Activated B cell treated with CpG ODN at 0.5 μM for 24 hours (primary cell): ENCODE measurements around the gene KCNMB3. TPM values are rescaled to one million over a fixed set of nuclear protein-coding genes. Genes with fewer than 3 reads are reported as not detected.

ENCODE experiments used
- ATAC-seq: fragments of 200-7000 bp; cut with Tn5 transposase; one replicate; pipeline ENCODE4 v1.10.0; 2021; ENCODE audit warnings: low read depth, mild to moderate bottlenecking, moderate library complexity
- CTCF ChIA-PET: fragments of 350-600 bp; sonication (Branson Sonifier 250); formaldehyde crosslinking; loops from one replicate; lab custom pipeline; 2021; ENCODE audit warnings: antibody characterized with exemption; lab: Charles Lee
- POLR2A ChIA-PET: fragments of 350-600 bp; sonication (Branson Sonifier 250); formaldehyde crosslinking; loops from one replicate; lab custom pipeline; 2021; ENCODE audit warnings: antibody characterized with exemption; lab: Charles Lee
- DNase-seq: peaks from one replicate; pipeline ENCODE4 v3.0.0; 2022
- H3K27ac Mint-ChIP-seq: one replicate; pipeline ENCODE4 v1.8.0; 2020; ENCODE audit warnings: mixed read lengths
- H3K27me3 Mint-ChIP-seq: one replicate; pipeline ENCODE4 v1.8.0; 2021; ENCODE audit warnings: mixed read lengths
- H3K36me3 Mint-ChIP-seq: one replicate; pipeline ENCODE4 v1.8.0; 2021; ENCODE audit warnings: low read depth, mixed read lengths
- H3K4me1 Mint-ChIP-seq: one replicate; pipeline ENCODE4 v1.8.0; 2021; ENCODE audit warnings: mixed read lengths
- H3K4me3 Mint-ChIP-seq: one replicate; pipeline ENCODE4 v1.8.0; 2020; ENCODE audit warnings: mild to moderate bottlenecking, mixed read lengths
- H3K9me3 Mint-ChIP-seq: one replicate; pipeline ENCODE4 v1.8.0; 2020; ENCODE audit warnings: mixed read lengths
- CTCF ChIP-seq: fragments of 200-600 bp; IDR thresholded peaks from one replicate; pipeline ENCODE4 v1.8.0; 2022; ENCODE audit warnings: antibody characterized with exemption, mild to moderate bottlenecking
- intact Hi-C: fragments of 100-400 bp; cut with micrococcal nuclease; formaldehyde crosslinking; loops from one replicate; pipeline ENCODE4 v1.15.1; 2024
- total RNA-seq: library from RNA; stranded (reverse); gene quantifications from 2 replicates; pipeline ENCODE4 v1.2.3, GENCODE V29; 2022

The KCNMB3 gene
- total RNA-seq, 1 donor from 2014 or later: 6.0 TPM

- ATAC-seq: no peak
- Mint-ChIP-seq H3K27me3 (no peaks in the 10 kb centered on the region), H3K4me1 (peaks cover 8% of the 10 kb centered on the region), H3K4me3 (no peak overlapping the region), H3K9me3 (no peaks in the 10 kb centered on the region), H3K36me3 (peaks cover 33% of the 10 kb centered on the region), H3K27ac (no peak overlapping the region)
- no peak for TF ChIP-seq CTCF
- CTCF ChIA-PET: interaction anchor here (1.1 kb wide), 1 partner anchor 90 kb away, joined by 3 read pairs; no protein-coding TSS in a partner anchor
- DNase-seq: no peak
- POLR2A ChIA-PET: interaction anchor here (0.6 kb wide), 2 partner anchors 9 to 77 kb away, joined by 6 to 7 read pairs; no protein-coding TSS in a partner anchor
- intact Hi-C loops: loop anchor here (5.0 kb wide), 1 partner anchor 81 kb away; no protein-coding TSS in a partner anchor
Observed at GRCh38 chr3:179236669-179237301, 14.1 kb downstream of the KCNMB3 start.

- Mint-ChIP-seq H3K4me1 (peaks cover 8% of the 10 kb centered on the region), H3K9me3 (no peaks in the 10 kb centered on the region), H3K27ac (no peak overlapping the region), H3K4me3 (no peak overlapping the region), H3K36me3 (peaks cover 50% of the 10 kb centered on the region), H3K27me3 (no peaks in the 10 kb centered on the region)
- POLR2A ChIA-PET: interaction anchor here (0.9 kb wide), 1 partner anchor 85 kb away, joined by 3 read pairs; no protein-coding TSS in a partner anchor
- ATAC-seq (no peak), DNase-seq (no peak)
- CTCF ChIA-PET: no interaction called here
- TF ChIP-seq CTCF: no peak
- intact Hi-C loops: loop anchor here (5.0 kb wide), 1 partner anchor 33 kb away; no protein-coding TSS in a partner anchor
Observed at GRCh38 chr3:179234199-179234598, 16.7 kb downstream of the KCNMB3 start.

- DNase-seq: no peak
- ChIA-PET POLR2A (interaction anchor here (0.6 kb wide), 1 partner anchor 124 kb away, joined by 3 read pairs; no protein-coding TSS in a partner anchor), CTCF (interaction anchor here (1.1 kb wide), 1 partner anchor 9 kb away, joined by 3 read pairs; no protein-coding TSS in a partner anchor)
- no peak for ATAC-seq
- Mint-ChIP-seq H3K36me3 (peaks cover 53% of the 10 kb centered on the region), H3K27me3 (no peaks in the 10 kb centered on the region), H3K9me3 (no peaks in the 10 kb centered on the region), H3K4me3 (no peak overlapping the region), H3K4me1 (peaks cover 8% of the 10 kb centered on the region), H3K27ac (no peak overlapping the region)
- no peak for TF ChIP-seq CTCF
- intact Hi-C loops: loop anchor here (5.0 kb wide), 1 partner anchor 34 kb away; no protein-coding TSS in a partner anchor
Observed at GRCh38 chr3:179233043-179233442, 17.9 kb downstream of the KCNMB3 start.

- peaks cover 64% of the 10 kb centered on the region for H3K36me3 Mint-ChIP-seq
- intact Hi-C loops: loop anchor here (5.0 kb wide), 1 partner anchor 212 kb away; no protein-coding TSS in a partner anchor
- no peak overlapping the region for H3K27ac Mint-ChIP-seq
- peaks cover 2% of the 10 kb centered on the region for H3K4me1 Mint-ChIP-seq
- H3K4me3 Mint-ChIP-seq: no peak overlapping the region
- H3K9me3 Mint-ChIP-seq: no peaks in the 10 kb centered on the region
- ChIA-PET POLR2A (no interaction called here), CTCF (no interaction called here)
- no peaks in the 10 kb centered on the region for H3K27me3 Mint-ChIP-seq
- no peak for TF ChIP-seq CTCF
- ATAC-seq (no peak), DNase-seq (no peak)
Observed at GRCh38 chr3:179229177-179229576, 21.7 kb downstream of the KCNMB3 start.

- POLR2A ChIA-PET: no interaction called here
- H3K36me3 Mint-ChIP-seq: peaks cover 64% of the 10 kb centered on the region
- intact Hi-C loops: loop anchor here (5.0 kb wide), 1 partner anchor 210 kb away; no protein-coding TSS in a partner anchor
Observed at GRCh38 chr3:179227349-179227748, 23.6 kb downstream of the KCNMB3 start.

More at GRCh38 chr3:179227349-179227748, 23.6 kb downstream of the KCNMB3 start:
- peak overlapping the region; percentile 44 for H3K27ac Mint-ChIP-seq
- no peak for ATAC-seq
- no peak overlapping the region for H3K4me3 Mint-ChIP-seq
- no peaks in the 10 kb centered on the region for H3K27me3 Mint-ChIP-seq
- H3K4me1 Mint-ChIP-seq: no peaks in the 10 kb centered on the region
- CTCF ChIA-PET: interaction anchor here (1.4 kb wide), 1 partner anchor 212 kb away, joined by 4 read pairs; no protein-coding TSS in a partner anchor
- no peaks in the 10 kb centered on the region for H3K9me3 Mint-ChIP-seq
- no peak for TF ChIP-seq CTCF
- DNase-seq: no peak
